ENCODE measurements around the gene RGS12. TPM values are rescaled to one million over a fixed set of nuclear protein-coding genes. Genes with fewer than 3 reads are reported as not detected.

RGS12 gene
- total RNA-seq, 1 experiment from 2014 or later = 23.1 TPM

- Mint-ChIP-seq H3K4me3 (ENCODE audit: unreplicated experiment) (no peak overlapping the region), H3K9me3 (ENCODE audit: unreplicated experiment) (no peaks in the 10 kb centered on the region), H3K27me3 (ENCODE audit: insufficient read depth, unreplicated experiment) (no peaks in the 10 kb centered on the region), H3K36me3 (ENCODE audit: insufficient read depth, unreplicated experiment) (no peaks in the 10 kb centered on the region), H3K4me1 (ENCODE audit: low read depth, unreplicated experiment) (no peaks in the 10 kb centered on the region), H3K27ac (ENCODE audit: unreplicated experiment) (no peak overlapping the region)
- TF ChIP-seq CTCF (IDR thresholded peaks at IDR 0.05; ENCODE audit: insufficient read depth in 1 of 2, low read depth in 1 of 2, low read length in 1 of 2, severe bottlenecking in 1 of 2, unreplicated experiment in 1 of 2) = no peak
- Histone ChIP-seq H3K4me1 (no peaks in the 10 kb centered on the region), H3K4me3 (ENCODE audit: low read depth, low read length) (no peak overlapping the region), H3K36me3 (ENCODE audit: control insufficient read depth, insufficient read depth, low read length) (no peaks in the 10 kb centered on the region; the same call in 1 of the 2 replicates), H3K9me3 (no peaks in the 10 kb centered on the region), H3K27me3 (replicated peaks; ENCODE audit: control insufficient read depth, insufficient read depth, low read length) (no peaks in the 10 kb centered on the region)
- DNase-seq = no peak
- CTCF ChIA-PET = no interaction called here
- POLR2A ChIA-PET = no interaction called here
- no TSS peak for BruUV-seq (replicated peaks)
- intact Hi-C loops (cut with micrococcal nuclease; ENCODE audit: unreplicated experiment) = no loop called here
Observed at GRCh38 chr4:3322059-3322550, 29.3 kb downstream of the RGS12 start.

GRCh38 chr4:3323071-3323481 is 30.3 kb downstream of the RGS12 start:
- Mint-ChIP-seq H3K27ac (ENCODE audit: unreplicated experiment) (no peak overlapping the region), H3K27me3 (ENCODE audit: insufficient read depth, unreplicated experiment) (no peaks in the 10 kb centered on the region), H3K36me3 (ENCODE audit: insufficient read depth, unreplicated experiment) (no peaks in the 10 kb centered on the region), H3K4me3 (ENCODE audit: unreplicated experiment) (no peak overlapping the region), H3K9me3 (ENCODE audit: unreplicated experiment) (no peaks in the 10 kb centered on the region), H3K4me1 (ENCODE audit: low read depth, unreplicated experiment) (no peaks in the 10 kb centered on the region)
- Histone ChIP-seq H3K36me3 (ENCODE audit: control insufficient read depth, insufficient read depth, low read length) (no peaks in the 10 kb centered on the region), H3K27me3 (replicated peaks; ENCODE audit: control insufficient read depth, insufficient read depth, low read length) (no peaks in the 10 kb centered on the region), H3K9me3 (no peaks in the 10 kb centered on the region), H3K4me3 (ENCODE audit: low read depth, low read length) (no peak overlapping the region), H3K4me1 (no peaks in the 10 kb centered on the region)
- DNase-seq = no peak
- no TSS peak for BruUV-seq (replicated peaks)
- TF ChIP-seq CTCF (IDR thresholded peaks at IDR 0.05; ENCODE audit: insufficient read depth in 1 of 2, low read depth in 1 of 2, low read length in 1 of 2, severe bottlenecking in 1 of 2, unreplicated experiment in 1 of 2) = no peak
- CTCF ChIA-PET = no interaction called here
- POLR2A ChIA-PET = no interaction called here
- intact Hi-C loops (cut with micrococcal nuclease; ENCODE audit: unreplicated experiment) = no loop called here

- H3K36me3 Mint-ChIP-seq (ENCODE audit: insufficient read depth, unreplicated experiment) = no peaks in the 10 kb centered on the region
- no peaks in the 10 kb centered on the region for H3K9me3 Mint-ChIP-seq (ENCODE audit: unreplicated experiment)
- BruUV-seq (replicated peaks) = no TSS peak
- intact Hi-C loops (cut with micrococcal nuclease; ENCODE audit: unreplicated experiment) = no loop called here
- ChIA-PET CTCF (no interaction called here), POLR2A (no interaction called here)
- TF ChIP-seq CTCF (IDR thresholded peaks at IDR 0.05; ENCODE audit: insufficient read depth in 1 of 2, low read depth in 1 of 2, low read length in 1 of 2, severe bottlenecking in 1 of 2, unreplicated experiment in 1 of 2) = no peak
- H3K27ac Mint-ChIP-seq (ENCODE audit: unreplicated experiment) = no peak overlapping the region
- no peak for DNase-seq
- H3K9me3 ChIP-seq = no peaks in the 10 kb centered on the region
- no peaks in the 10 kb centered on the region for H3K4me1 ChIP-seq
- H3K4me3 Mint-ChIP-seq (ENCODE audit: unreplicated experiment) = no peak overlapping the region
- H3K4me3 ChIP-seq (ENCODE audit: low read depth, low read length) = no peak overlapping the region
- no peaks in the 10 kb centered on the region for H3K27me3 Mint-ChIP-seq (ENCODE audit: insufficient read depth, unreplicated experiment)
- H3K27me3 ChIP-seq (replicated peaks; ENCODE audit: control insufficient read depth, insufficient read depth, low read length) = no peaks in the 10 kb centered on the region
- H3K36me3 ChIP-seq (ENCODE audit: control insufficient read depth, insufficient read depth, low read length) = no peaks in the 10 kb centered on the region
- H3K4me1 Mint-ChIP-seq (ENCODE audit: low read depth, unreplicated experiment) = no peaks in the 10 kb centered on the region
Observed at GRCh38 chr4:3324093-3324815, 31.4 kb downstream of the RGS12 start.

All from Caco-2 (cell line).